GM21786 (cell line): Measurements from ENCODE around the gene FZD8.
"Not testable (repeated sequence)": the region's sequence is repeated elsewhere in the genome, so short reads cannot be mapped to it uniquely, and the experiment has no call there.

Experiments
- ATAC-seq: cut with Tn5 transposase; IDR thresholded peaks from one replicate; pipeline ENCODE4 v1.9.1; 2021; ENCODE audit not compliant: unreplicated experiment

FZD8 gene

GRCh38 chr10:35642035-35642792, at the start of gene FZD8:
TSS of gene FZD8 (minus strand) at chr10:35642296. CDS start at chr10:35641429, 867 bp downstream.
- peak; percentile 88 for ATAC-seq

GRCh38 chr10:35691522-35692236, 49.6 kb upstream of the FZD8 start:
- ATAC-seq, result no peak

GRCh38 chr10:35690534-35690933, 48.4 kb upstream of the FZD8 start:
- no peak for ATAC-seq

- ATAC-seq, result not testable (repeated sequence)
These were observed 43.8 kb upstream of the FZD8 start for GRCh38 chr10:35685858-35686257.

GRCh38 chr10:35685402-35685801, 43.3 kb upstream of the FZD8 start:
- no peak for ATAC-seq

- no peak for ATAC-seq
These were observed 42.5 kb upstream of the FZD8 start for GRCh38 chr10:35684586-35684985.

GRCh38 chr10:35675846-35676245, 33.8 kb upstream of the FZD8 start:
- no peak for ATAC-seq

GRCh38 chr10:35674843-35675242, 32.7 kb upstream of the FZD8 start:
- no peak for ATAC-seq

GRCh38 chr10:35668865-35669650, 27.0 kb upstream of the FZD8 start:
- no peak for ATAC-seq

GRCh38 chr10:35667971-35668370, 25.9 kb upstream of the FZD8 start:
- ATAC-seq, result no peak

GRCh38 chr10:35667270-35667889, 25.3 kb upstream of the FZD8 start:
- ATAC-seq, result no peak

- no peak for ATAC-seq
These were observed 19.1 kb upstream of the FZD8 start for GRCh38 chr10:35661236-35661635.

- ATAC-seq, result no peak
These were observed 17.4 kb upstream of the FZD8 start for GRCh38 chr10:35659456-35659855.

GRCh38 chr10:35657621-35658020, 15.5 kb upstream of the FZD8 start:
- no peak for ATAC-seq

- ATAC-seq, result no peak
These were observed 10.7 kb upstream of the FZD8 start for GRCh38 chr10:35652824-35653223.

GRCh38 chr10:35650894-35651293, 8.8 kb upstream of the FZD8 start:
- ATAC-seq, result no peak

- ATAC-seq, result no peak
These were observed 2.2 kb upstream of the FZD8 start for GRCh38 chr10:35644050-35644950.

GRCh38 chr10:35643151-35644049, 1.3 kb upstream of the FZD8 start:
- ATAC-seq, result no peak

- ATAC-seq, result no peak
These were observed 658 bp upstream of the FZD8 start for GRCh38 chr10:35642793-35643114.
